MM.1S (cell line): ENCODE results near the gene KCNC1.

Experiments
- CTCF ChIP-seq: fragments of 300-600 bp; sonication (generic); IDR thresholded peaks from 2 replicates; pipeline ENCODE4 v1.5.1; 2016; ENCODE audit warnings: antibody characterized with exemption, low read length, mixed read lengths
- EZH2 ChIP-seq: fragments of 300-600 bp; sonication (generic); optimal IDR thresholded peaks from 2 replicates; pipeline ENCODE3; 2017; ENCODE audit warnings: low read depth, mild to moderate bottlenecking, antibody characterized with exemption, low read length, mixed read lengths
- EZH2phosphoT487 ChIP-seq: fragments of 300-600 bp; sonication (generic); IDR thresholded peaks from 2 replicates; pipeline ENCODE4 v1.6.1; 2018; ENCODE audit warnings: antibody characterized with exemption, low read length

- no peak for TF ChIP-seq CTCF
- no peak for TF ChIP-seq EZH2
- no peak for TF ChIP-seq EZH2phosphoT487
Observed at GRCh38 chr11:17775035-17775348, 40.4 kb downstream of the KCNC1 start.
